GM12878 (cell line): ENCODE measurements around the gene CARD19. TPM values are rescaled to one million over a fixed set of nuclear protein-coding genes. Genes with fewer than 3 reads are reported as not detected.

Experiments
- BACH1 ChIP-seq: fragments of 450-650 bp; IDR thresholded peaks from 2 replicates; pipeline ENCODE4 v1.6.1; 2017; ENCODE audit warnings: mild to moderate bottlenecking, borderline replicate concordance
- CBX5 ChIP-seq: sonication (generic); IDR thresholded peaks from 2 replicates; pipeline ENCODE4 v1.6.1; 2016; ENCODE audit warnings: low read depth, moderate library complexity, mild to moderate bottlenecking, inconsistent platforms
- CHD2 ChIP-seq: IDR thresholded peaks from 2 replicates; pipeline ENCODE4 v1.6.1; 2011; ENCODE audit warnings: low read depth, low read length, improper control_type of control experiment, borderline replicate concordance
- HDAC6 ChIP-seq: fragments of 200-600 bp; sonication (generic); IDR thresholded peaks from one replicate; pipeline ENCODE4 v1.8.0; 2017; ENCODE audit warnings: antibody characterized with exemption; ENCODE audit not compliant: unreplicated experiment
- IRF4 ChIP-seq: IDR thresholded peaks from 2 replicates; pipeline ENCODE4 v1.6.1; 2011; ENCODE audit warnings: low read depth, low read length
- KAT2A ChIP-seq: conservative IDR thresholded peaks from 2 replicates; pipeline ENCODE4 v1.6.1; 2011; ENCODE audit warnings: low read depth, low read length; ENCODE audit not compliant: control insufficient read depth
- MTA2 ChIP-seq: fragments of 450-650 bp; IDR thresholded peaks from 2 replicates; pipeline ENCODE4 v1.6.1; 2016; ENCODE audit warnings: low read depth, mild to moderate bottlenecking, moderate library complexity
- MTA3 ChIP-seq: IDR thresholded peaks from 2 replicates; pipeline ENCODE4 v1.6.1; 2012; ENCODE audit warnings: low read length, inconsistent platforms, borderline replicate concordance
- NBN ChIP-seq: fragments of 450-650 bp; IDR thresholded peaks from 2 replicates; pipeline ENCODE4 v1.6.1; 2016
- NR2F1 ChIP-seq: fragments of 450-650 bp; conservative IDR thresholded peaks from 2 replicates; pipeline ENCODE4 v1.6.1; 2017; ENCODE audit warnings: mild to moderate bottlenecking
- STAT3 ChIP-seq: IDR thresholded peaks from 2 replicates; pipeline ENCODE4 v1.6.1; 2011; ENCODE audit warnings: low read depth, low read length, improper control_type of control experiment
- SUPT20H ChIP-seq: IDR thresholded peaks from 2 replicates; pipeline ENCODE4 v1.6.1; 2011; ENCODE audit warnings: low read depth, mild to moderate bottlenecking, low read length, moderate library complexity, borderline replicate concordance; ENCODE audit not compliant: control insufficient read depth
- ZZZ3 ChIP-seq: IDR thresholded peaks from 2 replicates; pipeline ENCODE4 v1.6.1; 2011; ENCODE audit warnings: low read depth; ENCODE audit not compliant: control insufficient read depth, insufficient read length
- polyA plus RNA-seq, 11 experiments: library from polyadenylated mRNA; depleted of rRNA in 4 of 11; unstranded in 6 of 11; stranded (reverse) in 5 of 11; fragments of >200 nt; fragmentation: Nextera tagmentation in 4 of 11; fragmentation: Illumina TruSeq in 1 of 11; extraction: Ambion mirVana in 4 of 11; extraction: Trizol in 1 of 11; gene quantifications; 1 replicate in 1 of 11; 2 replicates in 10 of 11; pipeline versions ENCODE4 v1.2.1 to v1.2.3, GENCODE V29; 2011 to 2016; ENCODE audit warnings: inconsistent platforms in 2 of 11, missing spikeins in 2 of 11, low read depth in 1 of 11
- total RNA-seq, 4 experiments: library from RNA; depleted of rRNA in 3 of 4; stranded (reverse); fragments of >200 nt in 3 of 4; fragmentation: Illumina TruSeq in 1 of 4; extraction: Trizol in 1 of 4; gene quantifications; 2 replicates each; pipeline versions ENCODE4 v1.2.1 to v1.2.3, GENCODE V29; 2013 to 2021
- TF ChIP-seq, protein P1 (sequence below): fragments of 450-650 bp; formaldehyde crosslinking; IDR thresholded peaks from 2 replicates; pipeline ENCODE4 v1.5.0; 2022; ENCODE audit warnings: mild to moderate bottlenecking, missing genetic modification characterization
- TF ChIP-seq, protein P2 (sequence below): IDR thresholded peaks from 2 replicates; pipeline ENCODE4 v1.6.1; 2012; ENCODE audit warnings: mild to moderate bottlenecking, low read depth, low read length
- TF ChIP-seq, protein P3 (sequence below): fragments of 150-350 bp; IDR thresholded peaks from 2 replicates; pipeline ENCODE4 v1.6.1; 2016; ENCODE audit warnings: low read depth, low read length
- TF ChIP-seq, protein P4 (sequence below): IDR thresholded peaks from 2 replicates; pipeline ENCODE4 v1.6.1; 2012; ENCODE audit warnings: low read depth, low read length, improper control_type of control experiment

The CARD19 gene
- total and polyA plus RNA-seq, 10 of the 15 experiments (the other 5 are each of a cell fraction or from before 2014, with no cell fraction given): 0.61 to 41.6 (median 19.9) TPM

DNA sequence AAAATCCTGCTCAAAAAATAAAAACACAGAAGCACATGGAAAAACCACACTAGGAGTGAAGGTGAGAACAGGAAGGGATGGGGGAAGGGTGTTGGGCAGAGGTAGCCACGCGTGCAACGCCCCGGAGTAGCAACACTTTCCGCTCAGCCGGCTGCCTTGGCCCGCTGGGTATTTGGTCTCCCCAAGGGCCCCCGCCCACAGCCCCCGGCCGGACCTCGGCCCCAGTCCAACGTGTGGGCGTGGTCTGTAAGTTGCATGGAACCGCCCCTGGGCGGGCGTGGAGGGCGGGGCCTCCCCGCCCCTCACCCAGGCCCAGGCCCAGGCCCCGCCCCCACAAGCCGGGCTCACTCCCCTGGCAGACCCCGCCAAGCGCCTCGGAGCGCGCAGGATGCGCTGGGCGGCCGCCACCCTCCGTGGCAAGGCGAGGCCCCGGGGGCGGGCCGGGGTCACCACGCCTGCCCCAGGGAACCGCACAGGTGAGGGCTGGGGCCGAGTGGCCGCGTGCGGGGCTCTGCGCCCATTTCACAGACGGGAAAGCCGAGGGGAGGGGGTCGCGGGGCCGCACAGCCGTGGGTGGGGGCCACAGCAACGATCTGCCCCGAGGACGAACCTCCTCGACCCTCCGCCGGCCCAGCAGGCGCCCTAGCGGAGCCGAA is 37.5 kb upstream of the CARD19 start, which contains the start of gene SUSD3 (continued):
- no peak for TF ChIP-seq SUPT20H
- TF ChIP-seq ZZZ3: no peak
- TF ChIP-seq MTA3: no peak
- TF ChIP-seq IRF4: no peak
- TF ChIP-seq KAT2A: no peak
- TF ChIP-seq NBN: peak; percentile 85
- TF ChIP-seq, protein P1, sequence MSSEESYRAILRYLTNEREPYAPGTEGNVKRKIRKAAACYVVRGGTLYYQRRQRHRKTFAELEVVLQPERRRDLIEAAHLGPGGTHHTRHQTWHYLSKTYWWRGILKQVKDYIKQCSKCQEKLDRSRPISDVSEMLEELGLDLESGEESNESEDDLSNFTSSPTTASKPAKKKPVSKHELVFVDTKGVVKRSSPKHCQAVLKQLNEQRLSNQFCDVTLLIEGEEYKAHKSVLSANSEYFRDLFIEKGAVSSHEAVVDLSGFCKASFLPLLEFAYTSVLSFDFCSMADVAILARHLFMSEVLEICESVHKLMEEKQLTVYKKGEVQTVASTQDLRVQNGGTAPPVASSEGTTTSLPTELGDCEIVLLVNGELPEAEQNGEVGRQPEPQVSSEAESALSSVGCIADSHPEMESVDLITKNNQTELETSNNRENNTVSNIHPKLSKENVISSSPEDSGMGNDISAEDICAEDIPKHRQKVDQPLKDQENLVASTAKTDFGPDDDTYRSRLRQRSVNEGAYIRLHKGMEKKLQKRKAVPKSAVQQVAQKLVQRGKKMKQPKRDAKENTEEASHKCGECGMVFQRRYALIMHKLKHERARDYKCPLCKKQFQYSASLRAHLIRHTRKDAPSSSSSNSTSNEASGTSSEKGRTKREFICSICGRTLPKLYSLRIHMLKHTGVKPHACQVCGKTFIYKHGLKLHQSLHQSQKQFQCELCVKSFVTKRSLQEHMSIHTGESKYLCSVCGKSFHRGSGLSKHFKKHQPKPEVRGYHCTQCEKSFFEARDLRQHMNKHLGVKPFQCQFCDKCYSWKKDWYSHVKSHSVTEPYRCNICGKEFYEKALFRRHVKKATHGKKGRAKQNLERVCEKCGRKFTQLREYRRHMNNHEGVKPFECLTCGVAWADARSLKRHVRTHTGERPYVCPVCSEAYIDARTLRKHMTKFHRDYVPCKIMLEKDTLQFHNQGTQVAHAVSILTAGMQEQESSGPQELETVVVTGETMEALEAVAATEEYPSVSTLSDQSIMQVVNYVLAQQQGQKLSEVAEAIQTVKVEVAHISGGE (CRISPR knock-in tag): no peak
- TF ChIP-seq STAT3: no peak
- peak; percentile 77; the same call in 1 of the 2 replicates for TF ChIP-seq CHD2
- no peak for TF ChIP-seq CBX5
- TF ChIP-seq, protein P2, sequence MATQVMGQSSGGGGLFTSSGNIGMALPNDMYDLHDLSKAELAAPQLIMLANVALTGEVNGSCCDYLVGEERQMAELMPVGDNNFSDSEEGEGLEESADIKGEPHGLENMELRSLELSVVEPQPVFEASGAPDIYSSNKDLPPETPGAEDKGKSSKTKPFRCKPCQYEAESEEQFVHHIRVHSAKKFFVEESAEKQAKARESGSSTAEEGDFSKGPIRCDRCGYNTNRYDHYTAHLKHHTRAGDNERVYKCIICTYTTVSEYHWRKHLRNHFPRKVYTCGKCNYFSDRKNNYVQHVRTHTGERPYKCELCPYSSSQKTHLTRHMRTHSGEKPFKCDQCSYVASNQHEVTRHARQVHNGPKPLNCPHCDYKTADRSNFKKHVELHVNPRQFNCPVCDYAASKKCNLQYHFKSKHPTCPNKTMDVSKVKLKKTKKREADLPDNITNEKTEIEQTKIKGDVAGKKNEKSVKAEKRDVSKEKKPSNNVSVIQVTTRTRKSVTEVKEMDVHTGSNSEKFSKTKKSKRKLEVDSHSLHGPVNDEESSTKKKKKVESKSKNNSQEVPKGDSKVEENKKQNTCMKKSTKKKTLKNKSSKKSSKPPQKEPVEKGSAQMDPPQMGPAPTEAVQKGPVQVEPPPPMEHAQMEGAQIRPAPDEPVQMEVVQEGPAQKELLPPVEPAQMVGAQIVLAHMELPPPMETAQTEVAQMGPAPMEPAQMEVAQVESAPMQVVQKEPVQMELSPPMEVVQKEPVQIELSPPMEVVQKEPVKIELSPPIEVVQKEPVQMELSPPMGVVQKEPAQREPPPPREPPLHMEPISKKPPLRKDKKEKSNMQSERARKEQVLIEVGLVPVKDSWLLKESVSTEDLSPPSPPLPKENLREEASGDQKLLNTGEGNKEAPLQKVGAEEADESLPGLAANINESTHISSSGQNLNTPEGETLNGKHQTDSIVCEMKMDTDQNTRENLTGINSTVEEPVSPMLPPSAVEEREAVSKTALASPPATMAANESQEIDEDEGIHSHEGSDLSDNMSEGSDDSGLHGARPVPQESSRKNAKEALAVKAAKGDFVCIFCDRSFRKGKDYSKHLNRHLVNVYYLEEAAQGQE: no peak
- TF ChIP-seq MTA2: peak; percentile 78; the same call in 1 of the 2 replicates
- TF ChIP-seq HDAC6: no peak
- TF ChIP-seq, protein P3, sequence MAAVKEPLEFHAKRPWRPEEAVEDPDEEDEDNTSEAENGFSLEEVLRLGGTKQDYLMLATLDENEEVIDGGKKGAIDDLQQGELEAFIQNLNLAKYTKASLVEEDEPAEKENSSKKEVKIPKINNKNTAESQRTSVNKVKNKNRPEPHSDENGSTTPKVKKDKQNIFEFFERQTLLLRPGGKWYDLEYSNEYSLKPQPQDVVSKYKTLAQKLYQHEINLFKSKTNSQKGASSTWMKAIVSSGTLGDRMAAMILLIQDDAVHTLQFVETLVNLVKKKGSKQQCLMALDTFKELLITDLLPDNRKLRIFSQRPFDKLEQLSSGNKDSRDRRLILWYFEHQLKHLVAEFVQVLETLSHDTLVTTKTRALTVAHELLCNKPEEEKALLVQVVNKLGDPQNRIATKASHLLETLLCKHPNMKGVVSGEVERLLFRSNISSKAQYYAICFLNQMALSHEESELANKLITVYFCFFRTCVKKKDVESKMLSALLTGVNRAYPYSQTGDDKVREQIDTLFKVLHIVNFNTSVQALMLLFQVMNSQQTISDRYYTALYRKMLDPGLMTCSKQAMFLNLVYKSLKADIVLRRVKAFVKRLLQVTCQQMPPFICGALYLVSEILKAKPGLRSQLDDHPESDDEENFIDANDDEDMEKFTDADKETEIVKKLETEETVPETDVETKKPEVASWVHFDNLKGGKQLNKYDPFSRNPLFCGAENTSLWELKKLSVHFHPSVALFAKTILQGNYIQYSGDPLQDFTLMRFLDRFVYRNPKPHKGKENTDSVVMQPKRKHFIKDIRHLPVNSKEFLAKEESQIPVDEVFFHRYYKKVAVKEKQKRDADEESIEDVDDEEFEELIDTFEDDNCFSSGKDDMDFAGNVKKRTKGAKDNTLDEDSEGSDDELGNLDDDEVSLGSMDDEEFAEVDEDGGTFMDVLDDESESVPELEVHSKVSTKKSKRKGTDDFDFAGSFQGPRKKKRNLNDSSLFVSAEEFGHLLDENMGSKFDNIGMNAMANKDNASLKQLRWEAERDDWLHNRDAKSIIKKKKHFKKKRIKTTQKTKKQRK: no peak
- TF ChIP-seq, protein P4, sequence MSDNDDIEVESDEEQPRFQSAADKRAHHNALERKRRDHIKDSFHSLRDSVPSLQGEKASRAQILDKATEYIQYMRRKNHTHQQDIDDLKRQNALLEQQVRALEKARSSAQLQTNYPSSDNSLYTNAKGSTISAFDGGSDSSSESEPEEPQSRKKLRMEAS: no peak
- TF ChIP-seq BACH1: no peak
- TF ChIP-seq NR2F1: peak; percentile 90
